Mesothelial cell of epicardium (in vitro differentiated cells): ENCODE data around the gene CLIP2. TPM values are rescaled to one million over a fixed set of nuclear protein-coding genes. Genes with fewer than 3 reads are reported as not detected.
A peak's percentile ranks its signal among the peaks of the same experiment; 100 is the strongest.
"Not testable (repeated sequence)": the region's sequence is repeated elsewhere in the genome, so short reads cannot be mapped to it uniquely, and the experiment has no call there.

ENCODE experiments used
- DNase-seq, 2 experiments: peaks; one replicate each; pipeline ENCODE4 v3.0.0; 2021; ENCODE audit warnings: low spot score in 2 of 2; ENCODE audit not compliant: unreplicated experiment in 2 of 2
- H3K27ac Mint-ChIP-seq: 2 replicates; pipeline ENCODE4 v1.8.0; 2021; ENCODE audit warnings: mixed read lengths
- H3K27me3 Mint-ChIP-seq: 2 replicates; pipeline ENCODE4 v1.8.0; 2021; ENCODE audit warnings: low read depth, mixed read lengths
- H3K36me3 Mint-ChIP-seq: 2 replicates; pipeline ENCODE4 v1.8.0; 2021; ENCODE audit warnings: mixed read lengths
- H3K4me1 Mint-ChIP-seq: 2 replicates; pipeline ENCODE4 v1.8.0; 2021; ENCODE audit warnings: mixed read lengths
- H3K4me3 Mint-ChIP-seq: 2 replicates; pipeline ENCODE4 v1.8.0; 2021; ENCODE audit warnings: mild to moderate bottlenecking, moderate library complexity, mixed read lengths
- H3K9me3 Mint-ChIP-seq: 2 replicates; pipeline ENCODE4 v1.8.0; 2021; ENCODE audit warnings: mixed read lengths
- total RNA-seq: library from RNA; stranded (reverse); gene quantifications from 3 replicates; pipeline ENCODE4 v1.2.1, GENCODE V29; 2021
- TF ChIP-seq, protein P1 (sequence below): fragments of 200-600 bp; sonication (generic); IDR thresholded peaks from one replicate; pipeline ENCODE4 v1.5.0; 2021; ENCODE audit warnings: antibody characterized with exemption; ENCODE audit not compliant: unreplicated experiment

CLIP2 gene
- total RNA-seq, 1 donor from 2014 or later = 40.2 TPM

GRCh38 chr7:74388880-74389415 lies 99.7 kb downstream of the CLIP2 start:
- Mint-ChIP-seq H3K9me3 (no peaks in the 10 kb centered on the region), H3K4me1 (no peaks in the 10 kb centered on the region), H3K27ac (no peak overlapping the region), H3K27me3 (no peaks in the 10 kb centered on the region), H3K4me3 (no peak overlapping the region), H3K36me3 (peaks cover 13% of the 10 kb centered on the region)
- no peak for DNase-seq
- TF ChIP-seq, protein P1, sequence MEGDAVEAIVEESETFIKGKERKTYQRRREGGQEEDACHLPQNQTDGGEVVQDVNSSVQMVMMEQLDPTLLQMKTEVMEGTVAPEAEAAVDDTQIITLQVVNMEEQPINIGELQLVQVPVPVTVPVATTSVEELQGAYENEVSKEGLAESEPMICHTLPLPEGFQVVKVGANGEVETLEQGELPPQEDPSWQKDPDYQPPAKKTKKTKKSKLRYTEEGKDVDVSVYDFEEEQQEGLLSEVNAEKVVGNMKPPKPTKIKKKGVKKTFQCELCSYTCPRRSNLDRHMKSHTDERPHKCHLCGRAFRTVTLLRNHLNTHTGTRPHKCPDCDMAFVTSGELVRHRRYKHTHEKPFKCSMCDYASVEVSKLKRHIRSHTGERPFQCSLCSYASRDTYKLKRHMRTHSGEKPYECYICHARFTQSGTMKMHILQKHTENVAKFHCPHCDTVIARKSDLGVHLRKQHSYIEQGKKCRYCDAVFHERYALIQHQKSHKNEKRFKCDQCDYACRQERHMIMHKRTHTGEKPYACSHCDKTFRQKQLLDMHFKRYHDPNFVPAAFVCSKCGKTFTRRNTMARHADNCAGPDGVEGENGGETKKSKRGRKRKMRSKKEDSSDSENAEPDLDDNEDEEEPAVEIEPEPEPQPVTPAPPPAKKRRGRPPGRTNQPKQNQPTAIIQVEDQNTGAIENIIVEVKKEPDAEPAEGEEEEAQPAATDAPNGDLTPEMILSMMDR = no peak

DNA sequence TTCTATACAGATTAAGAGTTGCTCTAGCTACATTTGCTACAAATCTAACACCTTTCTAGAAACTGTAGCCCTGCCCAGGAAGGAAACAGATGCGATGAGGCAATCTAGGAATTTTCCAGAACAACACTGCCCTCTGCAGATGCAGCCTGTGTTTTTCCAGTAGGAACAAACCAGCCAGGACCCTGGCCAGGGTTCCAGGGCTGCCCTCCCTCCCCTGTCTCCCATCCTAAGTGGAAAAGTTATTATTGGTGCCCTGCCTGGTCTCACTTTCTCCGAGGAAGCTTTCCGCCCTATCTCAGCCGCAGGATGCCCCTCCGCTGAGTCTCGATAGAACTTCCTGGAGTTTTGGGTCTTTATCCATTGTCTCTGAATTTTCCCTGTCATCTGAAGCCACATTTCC lies 104.5 kb downstream of the CLIP2 start:
- peak overlapping the region; percentile 64 for H3K27ac Mint-ChIP-seq
- DNase-seq, H3K27me3 Mint-ChIP-seq, H3K9me3 Mint-ChIP-seq, H3K4me1 Mint-ChIP-seq, H3K4me3 Mint-ChIP-seq: not testable (repeated sequence)
- peaks cover 19% of the 10 kb centered on the region for H3K36me3 Mint-ChIP-seq

GRCh38 chr7:74394601-74395000 lies 105.4 kb downstream of the CLIP2 start:
- not testable (repeated sequence) for H3K27me3 Mint-ChIP-seq, DNase-seq, H3K4me3 Mint-ChIP-seq, H3K27ac Mint-ChIP-seq, H3K4me1 Mint-ChIP-seq, H3K9me3 Mint-ChIP-seq
- peaks cover 17% of the 10 kb centered on the region for H3K36me3 Mint-ChIP-seq

- H3K27ac Mint-ChIP-seq = no peak overlapping the region
- no peak overlapping the region for H3K4me3 Mint-ChIP-seq
- TF ChIP-seq, protein P1 = no peak
- H3K27me3 Mint-ChIP-seq = no peaks in the 10 kb centered on the region
- no peaks in the 10 kb centered on the region for H3K4me1 Mint-ChIP-seq
- no peak for DNase-seq
- H3K36me3 Mint-ChIP-seq = peaks cover 17% of the 10 kb centered on the region
- H3K9me3 Mint-ChIP-seq = no peaks in the 10 kb centered on the region
Observed at GRCh38 chr7:74395745-74396311, 106.6 kb downstream of the CLIP2 start.

- no peaks in the 10 kb centered on the region for H3K27me3 Mint-ChIP-seq
- peaks cover 17% of the 10 kb centered on the region for H3K36me3 Mint-ChIP-seq
- no peak overlapping the region for H3K4me3 Mint-ChIP-seq
- H3K9me3 Mint-ChIP-seq = no peaks in the 10 kb centered on the region
- no peak overlapping the region for H3K27ac Mint-ChIP-seq
- TF ChIP-seq, protein P1 = no peak
- no peak for DNase-seq
- no peaks in the 10 kb centered on the region for H3K4me1 Mint-ChIP-seq
Observed at GRCh38 chr7:74396993-74397392, 107.8 kb downstream of the CLIP2 start.

GRCh38 chr7:74398426-74398825 lies 109.2 kb downstream of the CLIP2 start:
- H3K4me1 Mint-ChIP-seq = no peaks in the 10 kb centered on the region
- H3K27me3 Mint-ChIP-seq = no peaks in the 10 kb centered on the region
- H3K9me3 Mint-ChIP-seq = no peaks in the 10 kb centered on the region
- no peak for DNase-seq
- peaks cover 18% of the 10 kb centered on the region for H3K36me3 Mint-ChIP-seq
- TF ChIP-seq, protein P1 = no peak
- no peak overlapping the region for H3K4me3 Mint-ChIP-seq
- no peak overlapping the region for H3K27ac Mint-ChIP-seq

- Mint-ChIP-seq H3K9me3 (no peaks in the 10 kb centered on the region), H3K27me3 (no peaks in the 10 kb centered on the region), H3K36me3 (peaks cover 22% of the 10 kb centered on the region), H3K4me3 (no peak overlapping the region), H3K27ac (no peak overlapping the region), H3K4me1 (no peaks in the 10 kb centered on the region)
- DNase-seq = no peak
- TF ChIP-seq, protein P1 = no peak
Observed at GRCh38 chr7:74399006-74399405, 109.8 kb downstream of the CLIP2 start.
